ENCODE results near the gene HS3ST5.

DNA sequence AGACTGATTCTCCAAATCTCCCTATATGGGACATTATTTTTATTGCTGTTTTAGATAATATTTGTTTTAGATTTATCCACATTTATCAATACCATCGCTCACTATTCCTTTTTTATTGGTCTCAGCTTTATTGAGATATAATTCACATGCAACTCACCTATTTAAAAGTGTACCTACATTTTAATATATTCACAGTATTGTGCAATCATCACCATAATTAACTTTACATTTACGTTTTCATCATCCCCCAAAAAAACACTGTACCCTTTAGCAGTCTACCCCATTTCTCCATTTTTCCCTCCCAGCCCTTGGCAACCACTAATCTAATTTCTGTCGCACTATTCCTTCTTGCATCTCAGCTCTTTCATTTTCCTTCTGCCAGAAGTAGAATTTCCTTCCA is 261.1 kb downstream of the HS3ST5 start:
- TF ChIP-seq, protein P1, sequence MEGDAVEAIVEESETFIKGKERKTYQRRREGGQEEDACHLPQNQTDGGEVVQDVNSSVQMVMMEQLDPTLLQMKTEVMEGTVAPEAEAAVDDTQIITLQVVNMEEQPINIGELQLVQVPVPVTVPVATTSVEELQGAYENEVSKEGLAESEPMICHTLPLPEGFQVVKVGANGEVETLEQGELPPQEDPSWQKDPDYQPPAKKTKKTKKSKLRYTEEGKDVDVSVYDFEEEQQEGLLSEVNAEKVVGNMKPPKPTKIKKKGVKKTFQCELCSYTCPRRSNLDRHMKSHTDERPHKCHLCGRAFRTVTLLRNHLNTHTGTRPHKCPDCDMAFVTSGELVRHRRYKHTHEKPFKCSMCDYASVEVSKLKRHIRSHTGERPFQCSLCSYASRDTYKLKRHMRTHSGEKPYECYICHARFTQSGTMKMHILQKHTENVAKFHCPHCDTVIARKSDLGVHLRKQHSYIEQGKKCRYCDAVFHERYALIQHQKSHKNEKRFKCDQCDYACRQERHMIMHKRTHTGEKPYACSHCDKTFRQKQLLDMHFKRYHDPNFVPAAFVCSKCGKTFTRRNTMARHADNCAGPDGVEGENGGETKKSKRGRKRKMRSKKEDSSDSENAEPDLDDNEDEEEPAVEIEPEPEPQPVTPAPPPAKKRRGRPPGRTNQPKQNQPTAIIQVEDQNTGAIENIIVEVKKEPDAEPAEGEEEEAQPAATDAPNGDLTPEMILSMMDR (conservative IDR thresholded peaks at IDR 0.05) = no peak
- TF ChIP-seq EZH2 (IDR thresholded peaks at IDR 0.05; ENCODE audit: low read depth) = no peak

Data from PC-9 (cell line).